CD4-positive, alpha-beta T cell (primary cell): ENCODE data around the gene FAM53B. TPM values are rescaled to one million over a fixed set of nuclear protein-coding genes. Genes with fewer than 3 reads are reported as not detected.

Experiments
- ATAC-seq: fragments of 200-7000 bp; cut with Tn5 transposase; one replicate; pipeline ENCODE4 v1.10.0; 2022; ENCODE audit warnings: mild to moderate bottlenecking; ENCODE audit not compliant: poor library complexity
- CTCF ChIA-PET: fragments of 350-600 bp; sonication (Branson Sonifier 250); formaldehyde crosslinking; loops from one replicate; lab custom pipeline; 2021; ENCODE audit warnings: antibody characterized with exemption, inconsistent platforms; lab: Charles Lee
- POLR2A ChIA-PET: fragments of 350-600 bp; sonication (Branson Sonifier 250); formaldehyde crosslinking; loops from one replicate; lab custom pipeline; 2021; ENCODE audit warnings: antibody characterized with exemption, inconsistent platforms; lab: Charles Lee
- DNase-seq, 14 experiments: peaks; one replicate each; pipeline ENCODE4 v3.0.0-alpha.2; 2013 to 2020; ENCODE audit warnings: mixed read lengths in 2 of 14
- H3K27ac ChIP-seq, 2 donors: one replicate each; pipeline versions ENCODE4 v1.5.1 to v1.7.0; 2013; ENCODE audit warnings: low read length in 2 of 2, low read depth in 1 of 2, mild to moderate bottlenecking in 1 of 2
- H3K27me3 ChIP-seq, 2 experiments: 1 replicate in 1 of 2; 2 replicates in 1 of 2; pipeline versions ENCODE4 v1.6.1 to v1.7.0; 2013; ENCODE audit warnings: low read length in 2 of 2, control low read depth in 1 of 2, mild to moderate bottlenecking in 1 of 2, moderate library complexity in 1 of 2; ENCODE audit not compliant: insufficient read depth in 2 of 2, control insufficient read depth in 1 of 2
- H3K36me3 ChIP-seq: one replicate; pipeline ENCODE4 v1.6.1; 2013; ENCODE audit warnings: low read length, control low read depth; ENCODE audit not compliant: insufficient read depth
- H3K4me1 ChIP-seq: one replicate; pipeline ENCODE4 v1.6.1; 2013; ENCODE audit warnings: low read length, control low read depth; ENCODE audit not compliant: insufficient read depth
- H3K4me3 ChIP-seq: one replicate; pipeline ENCODE4 v1.5.1; 2013; ENCODE audit warnings: mild to moderate bottlenecking, low read length, moderate library complexity
- H3K9me3 ChIP-seq, 2 experiments: 1 replicate in 1 of 2; 2 replicates in 1 of 2; pipeline versions ENCODE4 v1.6.1 to v1.7.0; 2013; ENCODE audit warnings: low read length in 2 of 2, mild to moderate bottlenecking in 2 of 2, control low read depth in 1 of 2, moderate library complexity in 1 of 2; ENCODE audit not compliant: control insufficient read depth in 1 of 2, insufficient read depth in 1 of 2
- H3K27ac Mint-ChIP-seq: one replicate; pipeline ENCODE4 v1.8.0; 2020; ENCODE audit warnings: mixed read lengths
- H3K27me3 Mint-ChIP-seq: one replicate; pipeline ENCODE4 v1.8.0; 2021; ENCODE audit warnings: mixed read lengths
- H3K36me3 Mint-ChIP-seq: one replicate; pipeline ENCODE4 v1.8.0; 2021; ENCODE audit warnings: low read depth, mixed read lengths
- H3K4me1 Mint-ChIP-seq: one replicate; pipeline ENCODE4 v1.8.0; 2021; ENCODE audit warnings: low read depth, mixed read lengths
- H3K4me3 Mint-ChIP-seq: one replicate; pipeline ENCODE4 v1.8.0; 2020; ENCODE audit warnings: mild to moderate bottlenecking, mixed read lengths
- H3K9me3 Mint-ChIP-seq: one replicate; pipeline ENCODE4 v1.8.0; 2020; ENCODE audit warnings: mixed read lengths
- CTCF ChIP-seq: fragments of 200-600 bp; IDR thresholded peaks from one replicate; pipeline ENCODE4 v1.8.0; 2022; ENCODE audit warnings: antibody characterized with exemption, mild to moderate bottlenecking
- intact Hi-C, 2 experiments: fragments of 100-400 bp; cut with DNase I in 1 of 2; cut with micrococcal nuclease in 1 of 2; formaldehyde crosslinking; loops; one replicate each; pipeline versions ENCODE4 v1.15.1 to v1.9.0; 2023 to 2025; cut with DNase I, micrococcal nuclease
- total RNA-seq, 174 experiments: library from RNA in 2 of 174; stranded (reverse) in 2 of 174; gene quantifications; one replicate each; pipeline ENCODE4 v1.2.3 and lab custom pipeline; 2021 to 2026

Gene FAM53B
- total RNA-seq, 2 experiments from 2014 or later, result 32.9 to 33.6 TPM

GRCh38 chr10:124692100-124692446 is 52.1 kb downstream of the FAM53B start:
- peaks cover 58% of the 10 kb centered on the region for H3K36me3 Mint-ChIP-seq
- no peaks in the 10 kb centered on the region for H3K9me3 ChIP-seq
- no peaks in the 10 kb centered on the region for H3K27me3 ChIP-seq
- no peak overlapping the region for H3K27ac ChIP-seq
- no peak overlapping the region for H3K4me3 ChIP-seq
- H3K9me3 Mint-ChIP-seq, result no peaks in the 10 kb centered on the region
- peaks cover 68% of the 10 kb centered on the region for H3K36me3 ChIP-seq
- DNase-seq, result no peak
- TF ChIP-seq CTCF, result no peak
- POLR2A ChIA-PET, result interaction anchor here (1.2 kb wide), 1 partner anchor 27 kb away, joined by 4 read pairs; no protein-coding TSS in a partner anchor
- peaks cover 71% of the 10 kb centered on the region for H3K4me1 Mint-ChIP-seq
- peaks cover 86% of the 10 kb centered on the region for H3K4me1 ChIP-seq
- CTCF ChIA-PET, result interaction anchor here (1.1 to 1.2 kb wide), 3 partner anchors 15 to 44 kb away, joined by 3 to 5 read pairs (median 4); no protein-coding TSS in a partner anchor
- no peaks in the 10 kb centered on the region for H3K27me3 Mint-ChIP-seq
- H3K4me3 Mint-ChIP-seq, result no peak overlapping the region
- ATAC-seq, result no peak
- intact Hi-C loops, result no loop called here
- peak overlapping the region; percentile 56 for H3K27ac Mint-ChIP-seq

- ATAC-seq (no peak), DNase-seq (no peak)
- intact Hi-C loops, result no loop called here
- Mint-ChIP-seq H3K27ac (peak overlapping the region; percentile 56), H3K4me3 (no peak overlapping the region), H3K9me3 (no peaks in the 10 kb centered on the region), H3K4me1 (peaks cover 71% of the 10 kb centered on the region), H3K27me3 (no peaks in the 10 kb centered on the region), H3K36me3 (peaks cover 53% of the 10 kb centered on the region)
- TF ChIP-seq CTCF, result no peak
- CTCF ChIA-PET, result interaction anchor here (1.1 to 3.5 kb wide), 5 partner anchors 14 to 50 kb away, joined by 3 to 19 read pairs (median 4); no protein-coding TSS in a partner anchor
- H3K4me3 ChIP-seq, result no peak overlapping the region
- no peaks in the 10 kb centered on the region for H3K9me3 ChIP-seq
- H3K4me1 ChIP-seq, result peaks cover 86% of the 10 kb centered on the region
- H3K27me3 ChIP-seq, result no peaks in the 10 kb centered on the region
- H3K27ac ChIP-seq, result no peak overlapping the region
- POLR2A ChIA-PET, result interaction anchor here (1.2 to 1.4 kb wide), 2 partner anchors 28 to 43 kb away, joined by 3 to 4 read pairs; no protein-coding TSS in a partner anchor
- H3K36me3 ChIP-seq, result peaks cover 72% of the 10 kb centered on the region
These were observed 52.6 kb downstream of the FAM53B start for GRCh38 chr10:124691421-124692099.

DNA sequence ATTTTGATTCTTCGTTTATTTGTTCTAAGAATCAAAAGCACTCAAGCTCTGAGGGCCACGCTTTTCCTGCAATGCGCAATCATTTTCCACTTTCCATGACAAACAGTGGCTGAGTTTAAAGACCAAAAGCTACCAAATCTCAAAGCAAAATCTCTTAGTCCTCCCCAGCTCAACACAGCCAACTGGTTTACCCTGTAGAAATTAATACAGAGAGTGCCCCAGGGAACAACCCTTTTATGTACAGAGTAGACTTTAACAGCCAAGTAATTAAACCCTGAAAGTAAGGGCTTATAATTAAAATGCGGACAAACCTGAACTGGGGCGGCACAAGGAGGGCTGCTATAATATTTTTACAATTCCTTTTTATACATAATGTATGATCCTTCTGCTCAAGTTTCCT is 53.2 kb downstream of the FAM53B start:
- ChIA-PET POLR2A (interaction anchor here (1.4 to 2.9 kb wide), 2 partner anchors 11 to 43 kb away, joined by 3 to 10 read pairs; no protein-coding TSS in a partner anchor), CTCF (interaction anchor here (1.5 to 3.5 kb wide), 2 partner anchors 25 to 50 kb away, joined by 4 to 19 read pairs; no protein-coding TSS in a partner anchor)
- Histone ChIP-seq H3K27me3 (no peaks in the 10 kb centered on the region), H3K4me1 (peaks cover 86% of the 10 kb centered on the region), H3K36me3 (peaks cover 73% of the 10 kb centered on the region), H3K27ac (no peak overlapping the region), H3K4me3 (no peak overlapping the region), H3K9me3 (no peaks in the 10 kb centered on the region)
- Mint-ChIP-seq H3K4me3 (no peak overlapping the region), H3K36me3 (peaks cover 48% of the 10 kb centered on the region), H3K9me3 (no peaks in the 10 kb centered on the region), H3K4me1 (peaks cover 71% of the 10 kb centered on the region), H3K27me3 (no peaks in the 10 kb centered on the region), H3K27ac (no peak overlapping the region)
- ATAC-seq (no peak), DNase-seq (no peak)
- TF ChIP-seq CTCF, result no peak
- intact Hi-C loops, result no loop called here
